HCT116 (cell line): ENCODE measurements around the gene HDLBP.

Experiments
- ATF3 ChIP-seq: IDR thresholded peaks from 2 replicates; pipeline ENCODE4 v1.6.1; 2012
- CTCF ChIP-seq, 3 experiments: fragments of 200-600 bp in 1 of 3; sonication (generic) in 1 of 3; IDR thresholded peaks in 2 of 3; conservative IDR thresholded peaks in 1 of 3; 2 replicates each; pipeline ENCODE4 v1.5.1; 2012 to 2017; ENCODE audit warnings: low read depth in 2 of 3, low read length in 2 of 3, antibody characterized with exemption in 1 of 3, borderline replicate concordance in 1 of 3, control low read depth in 1 of 3, mild to moderate bottlenecking in 1 of 3, mixed read lengths in 1 of 3, mixed run types in 1 of 3, moderate library complexity in 1 of 3; ENCODE audit not compliant: insufficient read depth in 1 of 3
- EZH2 ChIP-seq: fragments of 200-600 bp; sonication (generic); IDR thresholded peaks from 2 replicates; pipeline ENCODE4 v1.6.1; 2017; ENCODE audit warnings: antibody characterized with exemption, mixed run types
- EZH2phosphoT487 ChIP-seq: fragments of 200-600 bp; IDR thresholded peaks from 2 replicates; pipeline ENCODE4 v1.6.1; 2018; ENCODE audit warnings: antibody characterized with exemption, borderline replicate concordance
- MAX ChIP-seq: IDR thresholded peaks from 2 replicates; pipeline ENCODE4 v1.6.1; 2012
- POLR2A ChIP-seq: IDR thresholded peaks from 2 replicates; pipeline ENCODE4 v1.7.0; 2011; ENCODE audit warnings: borderline replicate concordance; ENCODE audit not compliant: insufficient read depth, insufficient read length; ENCODE audit errors: extremely low read depth
- POLR2AphosphoS5 ChIP-seq: IDR thresholded peaks from 2 replicates; pipeline ENCODE4 v1.6.1; 2011; ENCODE audit warnings: mild to moderate bottlenecking, low read depth, low read length, moderate library complexity
- RAD21 ChIP-seq: IDR thresholded peaks from 2 replicates; pipeline ENCODE4 v1.6.1; 2012; ENCODE audit warnings: low read depth, mild to moderate bottlenecking
- REST ChIP-seq: IDR thresholded peaks from 2 replicates; pipeline ENCODE4 v1.6.1; 2012; ENCODE audit warnings: low read depth
- SP1 ChIP-seq: IDR thresholded peaks from 2 replicates; pipeline ENCODE4 v1.6.1; 2012; ENCODE audit warnings: low read depth
- TCF7L2 ChIP-seq: IDR thresholded peaks from 2 replicates; pipeline ENCODE4 v1.7.0; 2011; ENCODE audit warnings: borderline replicate concordance, inconsistent platforms; ENCODE audit not compliant: insufficient read depth, insufficient read length; ENCODE audit errors: extremely low read depth
- ZNF274 ChIP-seq: fragments of 200-500 bp; sonication (Bioruptor generic); IDR thresholded peaks from 2 replicates; pipeline ENCODE4 v1.6.1; 2014; ENCODE audit warnings: mild to moderate bottlenecking, low read depth, low read length, inconsistent platforms

- TF ChIP-seq RAD21 (no peak), MAX (no peak), EZH2 (no peak), SP1 (no peak), EZH2phosphoT487 (no peak), CTCF (IDR thresholded peaks at IDR 0.05 in 2 of 3, conservative IDR thresholded peaks at IDR 0.05 in 1 of 3; ENCODE audit: borderline replicate concordance in 1 of 3, insufficient read depth in 1 of 3, low read depth in 2 of 3, low read length in 2 of 3) (no peak), POLR2AphosphoS5 (no peak), ATF3 (no peak), ZNF274 (no peak), TCF7L2 (no peak), POLR2A (no peak), REST (no peak)
Observed at GRCh38 chr2:241316825-241317224, 1.4 kb upstream of the HDLBP start.
